IMR-90 (cell line): Measurements from ENCODE around the gene DPP8. TPM values are rescaled to one million over a fixed set of nuclear protein-coding genes. Genes with fewer than 3 reads are reported as not detected.

ENCODE experiments used
- CEBPB ChIP-seq: IDR thresholded peaks from 2 replicates; pipeline ENCODE4 v1.6.1; 2012; ENCODE audit warnings: low read depth, low read length, improper control_type of control experiment
- USF2 ChIP-seq: fragments of 150-350 bp; IDR thresholded peaks from 2 replicates; pipeline ENCODE4 v1.6.1; 2017; ENCODE audit warnings: mild to moderate bottlenecking, antibody characterized with exemption, low read length, low read depth
- polyA plus RNA-seq, 3 experiments: library from polyadenylated mRNA; depleted of rRNA; stranded (reverse); fragments of >200 nt; gene quantifications; 2 replicates each; pipeline ENCODE4 v1.2.3, GENCODE V29; 2012; ENCODE audit warnings: low replicate concordance in 1 of 3
- total RNA-seq: library from RNA; depleted of rRNA; stranded (reverse); fragments of >200 nt; gene quantifications from 2 replicates; pipeline ENCODE4 v1.2.3, GENCODE V29; 2012

DPP8 gene
- total and polyA plus RNA-seq, 2 of the 4 experiments (the other 2 are of a cell fraction) = 10.7 to 29.4 TPM

DNA sequence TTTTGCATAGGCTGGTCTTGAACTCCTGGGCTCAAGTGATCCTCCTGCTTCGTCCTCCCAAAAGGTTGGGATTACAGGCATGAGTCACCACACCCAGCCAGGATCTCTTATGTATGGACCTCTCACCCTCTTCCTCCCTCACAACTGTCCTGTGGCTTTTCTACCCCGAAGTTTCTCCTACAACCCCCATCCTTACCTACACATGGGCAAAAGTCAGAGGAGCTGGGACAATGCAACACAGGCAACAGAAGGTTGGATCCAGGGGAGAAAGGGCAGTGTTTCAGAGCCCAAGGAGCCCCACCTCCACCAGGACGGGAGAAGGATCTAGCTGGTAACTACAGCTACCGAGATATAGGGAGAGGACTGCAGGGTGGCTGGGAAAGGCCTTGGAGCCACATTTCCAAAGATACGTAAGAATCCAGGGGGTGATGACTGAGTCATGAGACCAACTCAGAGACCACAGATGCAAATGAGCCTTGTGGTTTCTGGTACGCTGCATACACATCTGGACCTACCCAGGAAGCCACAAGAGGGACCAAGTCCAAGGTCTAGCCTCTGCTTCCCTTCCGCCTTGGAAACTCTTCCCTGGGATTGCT is 108.4 kb downstream of the DPP8 start (continued):
- TF ChIP-seq USF2 (peak; percentile 39; the same call in 1 of the 2 replicates), CEBPB (peak; percentile 23; the same call in 1 of the 2 replicates)
